Measurements from ENCODE around the gene SYT14.
A peak's percentile ranks its signal among the peaks of the same experiment; 100 is the strongest.
"Not testable (repeated sequence)": the region's sequence is repeated elsewhere in the genome, so short reads cannot be mapped to it uniquely, and the experiment has no call there.

SYT14 gene

GRCh38 chr1:210123924-210124589 is 186.0 kb downstream of the SYT14 start:
- DNase-seq: no peak

GRCh38 chr1:210124736-210125135 is 186.7 kb downstream of the SYT14 start:
- DNase-seq: no peak

- no peak for DNase-seq
Observed at GRCh38 chr1:210125143-210125542, 187.1 kb downstream of the SYT14 start.

GRCh38 chr1:210129092-210129491 is 191.1 kb downstream of the SYT14 start:
- DNase-seq: no peak

GRCh38 chr1:210129759-210130158 is 191.7 kb downstream of the SYT14 start:
- no peak for DNase-seq

- DNase-seq: no peak
Observed at GRCh38 chr1:210132582-210132981, 194.6 kb downstream of the SYT14 start.

GRCh38 chr1:210143465-210144062 is 205.5 kb downstream of the SYT14 start:
- peak; percentile 47 for DNase-seq

GRCh38 chr1:210144736-210145135 is 206.7 kb downstream of the SYT14 start:
- DNase-seq: no peak

GRCh38 chr1:210151052-210151672 is 213.1 kb downstream of the SYT14 start:
- DNase-seq: no peak

- no peak for DNase-seq
Observed at GRCh38 chr1:210159211-210159610, 221.2 kb downstream of the SYT14 start.

- no peak for DNase-seq
Observed at GRCh38 chr1:210170220-210170619, 232.2 kb downstream of the SYT14 start.

- DNase-seq: no peak
Observed at GRCh38 chr1:210174133-210174532, 236.1 kb downstream of the SYT14 start.

- no peak for DNase-seq
Observed at GRCh38 chr1:210185063-210185462, 247.0 kb downstream of the SYT14 start.

- not testable (repeated sequence) for DNase-seq
Observed at GRCh38 chr1:210187849-210188606, 250.0 kb downstream of the SYT14 start.

- DNase-seq: no peak
Observed at GRCh38 chr1:210189426-210189825, 251.4 kb downstream of the SYT14 start.

GRCh38 chr1:210195635-210196160 is 257.7 kb downstream of the SYT14 start:
- DNase-seq: no peak

GRCh38 chr1:210196266-210196665 is 258.2 kb downstream of the SYT14 start:
- DNase-seq: not testable (repeated sequence)

GRCh38 chr1:210198840-210199239 is 260.8 kb downstream of the SYT14 start:
- DNase-seq: no peak

- DNase-seq: no peak
Observed at GRCh38 chr1:210200124-210200736, 262.2 kb downstream of the SYT14 start.

GRCh38 chr1:210201681-210202080 is 263.7 kb downstream of the SYT14 start:
- no peak for DNase-seq

- DNase-seq: no peak
Observed at GRCh38 chr1:210207597-210208450, 269.8 kb downstream of the SYT14 start.

- no peak for DNase-seq
Observed at GRCh38 chr1:210213335-210213734, 275.3 kb downstream of the SYT14 start.
